Activated CD8-positive, alpha-beta T cell treated with anti-CD3 and anti-CD28 coated beads for 36 hours (primary cell): ENCODE data around the gene SHROOM3. TPM values are rescaled to one million over a fixed set of nuclear protein-coding genes. Genes with fewer than 3 reads are reported as not detected.

Experiments
- ATAC-seq: fragments of 200-7000 bp; cut with Tn5 transposase; one replicate; pipeline ENCODE4 v1.10.0; 2021; ENCODE audit warnings: mild to moderate bottlenecking, moderate library complexity
- CTCF ChIA-PET: fragments of 350-600 bp; sonication (Branson Sonifier 250); formaldehyde crosslinking; loops from one replicate; lab custom pipeline; 2021; ENCODE audit warnings: antibody characterized with exemption; lab: Charles Lee
- POLR2A ChIA-PET: fragments of 350-600 bp; sonication (Branson Sonifier 250); formaldehyde crosslinking; loops from one replicate; lab custom pipeline; 2021; ENCODE audit warnings: antibody characterized with exemption; lab: Charles Lee
- DNase-seq: peaks from one replicate; pipeline ENCODE4 v3.0.0-alpha.2; 2020
- H3K27ac Mint-ChIP-seq: one replicate; pipeline ENCODE4 v1.8.0; 2021; ENCODE audit warnings: mild to moderate bottlenecking, mixed read lengths
- H3K27me3 Mint-ChIP-seq: one replicate; pipeline ENCODE4 v1.8.0; 2021; ENCODE audit warnings: mixed read lengths
- H3K36me3 Mint-ChIP-seq: one replicate; pipeline ENCODE4 v1.8.0; 2021; ENCODE audit warnings: low read depth, mixed read lengths
- H3K4me1 Mint-ChIP-seq: one replicate; pipeline ENCODE4 v1.8.0; 2021; ENCODE audit warnings: low read depth, mixed read lengths
- H3K4me3 Mint-ChIP-seq: one replicate; pipeline ENCODE4 v1.8.0; 2021; ENCODE audit warnings: mild to moderate bottlenecking, moderate library complexity, mixed read lengths
- H3K9me3 Mint-ChIP-seq: one replicate; pipeline ENCODE4 v1.8.0; 2021; ENCODE audit warnings: mixed read lengths
- CTCF ChIP-seq: fragments of 200-600 bp; IDR thresholded peaks from one replicate; pipeline ENCODE4 v1.8.0; 2022; ENCODE audit warnings: antibody characterized with exemption, mild to moderate bottlenecking
- intact Hi-C: fragments of 100-400 bp; cut with micrococcal nuclease; formaldehyde crosslinking; loops from one replicate; pipeline ENCODE4 v1.10.0; 2022
- total RNA-seq, 2 experiments: library from RNA; stranded (reverse); gene quantifications; one replicate each; pipeline ENCODE4 v1.2.3, GENCODE V29; 2021

Gene SHROOM3
- total RNA-seq, 2 experiments from 2014 or later = not detected

- TF ChIP-seq CTCF = no peak
- no peaks in the 10 kb centered on the region for H3K27me3 Mint-ChIP-seq
- POLR2A ChIA-PET = no interaction called here
- H3K9me3 Mint-ChIP-seq = no peaks in the 10 kb centered on the region
- no peak overlapping the region for H3K4me3 Mint-ChIP-seq
- H3K4me1 Mint-ChIP-seq = no peaks in the 10 kb centered on the region
- H3K36me3 Mint-ChIP-seq = no peaks in the 10 kb centered on the region
- ATAC-seq = no peak
- CTCF ChIA-PET = interaction anchor here (0.7 kb wide), 1 partner anchor 10 kb away, joined by 4 read pairs; no protein-coding TSS in a partner anchor
- H3K27ac Mint-ChIP-seq = no peak overlapping the region
- DNase-seq = no peak
- intact Hi-C loops = no loop called here
Measured at GRCh38 chr4:76494871-76495590, 60.0 kb downstream of the SHROOM3 start.

GRCh38 chr4:76498550-76498949, 63.5 kb downstream of the SHROOM3 start:
- no peak overlapping the region for H3K27ac Mint-ChIP-seq
- DNase-seq (no peak), ATAC-seq (no peak)
- no peaks in the 10 kb centered on the region for H3K4me1 Mint-ChIP-seq
- no peak for TF ChIP-seq CTCF
- CTCF ChIA-PET = interaction anchor here (1.1 to 7.9 kb wide), 3 partner anchors 66 to 319 kb away, joined by 3 to 60 read pairs (median 6); no protein-coding TSS in a partner anchor
- POLR2A ChIA-PET = no interaction called here
- peaks cover 6% of the 10 kb centered on the region for H3K27me3 Mint-ChIP-seq
- no peaks in the 10 kb centered on the region for H3K9me3 Mint-ChIP-seq
- no peaks in the 10 kb centered on the region for H3K36me3 Mint-ChIP-seq
- intact Hi-C loops = no loop called here
- H3K4me3 Mint-ChIP-seq = no peak overlapping the region

GRCh38 chr4:76499461-76499860, 64.4 kb downstream of the SHROOM3 start:
- peaks cover 9% of the 10 kb centered on the region for H3K27me3 Mint-ChIP-seq
- H3K27ac Mint-ChIP-seq = no peak overlapping the region
- no peak for TF ChIP-seq CTCF
- POLR2A ChIA-PET = no interaction called here
- H3K9me3 Mint-ChIP-seq = no peaks in the 10 kb centered on the region
- H3K36me3 Mint-ChIP-seq = no peaks in the 10 kb centered on the region
- no peak for ATAC-seq
- no peak for DNase-seq
- CTCF ChIA-PET = interaction anchor here (0.9 to 7.9 kb wide), 6 partner anchors 10 to 546 kb away, joined by 3 to 60 read pairs (median 4); no protein-coding TSS in a partner anchor
- H3K4me3 Mint-ChIP-seq = no peak overlapping the region
- intact Hi-C loops = no loop called here
- H3K4me1 Mint-ChIP-seq = no peaks in the 10 kb centered on the region

GRCh38 chr4:76502886-76503285, 67.9 kb downstream of the SHROOM3 start:
- no peak for DNase-seq
- no peaks in the 10 kb centered on the region for H3K9me3 Mint-ChIP-seq
- H3K4me3 Mint-ChIP-seq = no peak overlapping the region
- H3K36me3 Mint-ChIP-seq = no peaks in the 10 kb centered on the region
- intact Hi-C loops = no loop called here
- H3K4me1 Mint-ChIP-seq = no peaks in the 10 kb centered on the region
- H3K27ac Mint-ChIP-seq = no peak overlapping the region
- CTCF ChIA-PET = interaction anchor here (2.7 to 7.9 kb wide), 2 partner anchors 70 to 323 kb away, joined by 9 to 60 read pairs; no protein-coding TSS in a partner anchor
- TF ChIP-seq CTCF = no peak
- POLR2A ChIA-PET = no interaction called here
- ATAC-seq = no peak
- H3K27me3 Mint-ChIP-seq = peaks cover 12% of the 10 kb centered on the region
